CD4-positive, alpha-beta T cell treated with Interleukin-4 for 4 hours (primary cell): Measurements from ENCODE around the gene DCP1B.

Experiments used
- DNase-seq: peaks from one replicate; pipeline ENCODE4 v3.0.0-alpha.2; 2020

DCP1B gene

GRCh38 chr12:2016862-2017545 is 12.7 kb upstream of the DCP1B start:
- no peak for DNase-seq

- DNase-seq: no peak
These were observed 10.0 kb upstream of the DCP1B start for GRCh38 chr12:2014231-2014630.

- no peak for DNase-seq
These were observed 9.4 kb upstream of the DCP1B start for GRCh38 chr12:2013527-2014223.

- no peak for DNase-seq
These were observed 8.8 kb upstream of the DCP1B start for GRCh38 chr12:2013086-2013485.

- DNase-seq: no peak
These were observed 7.7 kb upstream of the DCP1B start for GRCh38 chr12:2011643-2012607.

- DNase-seq: peak; percentile 9
These were observed 5.4 kb upstream of the DCP1B start for GRCh38 chr12:2009623-2010022.

- DNase-seq: no peak
These were observed 4.4 kb upstream of the DCP1B start for GRCh38 chr12:2008677-2009076.

- DNase-seq: no peak
These were observed 563 bp downstream of the DCP1B start for GRCh38 chr12:2003676-2004112.

- DNase-seq: no peak
These were observed 8.9 kb downstream of the DCP1B start for GRCh38 chr12:1995205-1995896.

- no peak for DNase-seq
These were observed 9.7 kb downstream of the DCP1B start for GRCh38 chr12:1994429-1995143.

- DNase-seq: peak; percentile 76
These were observed 10.3 kb downstream of the DCP1B start for GRCh38 chr12:1993871-1994371.

- peak; percentile 79 for DNase-seq
These were observed 10.9 kb downstream of the DCP1B start for GRCh38 chr12:1993341-1993740.

- DNase-seq: no peak
These were observed 11.5 kb downstream of the DCP1B start for GRCh38 chr12:1992732-1993131.

GRCh38 chr12:1989111-1989510 is 15.1 kb downstream of the DCP1B start:
- DNase-seq: no peak

GRCh38 chr12:1984759-1985158 is 19.5 kb downstream of the DCP1B start:
- DNase-seq: no peak

GRCh38 chr12:1980282-1980681 is 24.0 kb downstream of the DCP1B start:
- no peak for DNase-seq

GRCh38 chr12:1978078-1978862 is 26.0 kb downstream of the DCP1B start:
- DNase-seq: no peak

- DNase-seq: no peak
These were observed 26.7 kb downstream of the DCP1B start for GRCh38 chr12:1977588-1977987.

GRCh38 chr12:1977109-1977508 is 27.1 kb downstream of the DCP1B start:
- DNase-seq: no peak

- DNase-seq: no peak
These were observed 29.4 kb downstream of the DCP1B start for GRCh38 chr12:1974812-1975211.

GRCh38 chr12:1972856-1973317 is 31.4 kb downstream of the DCP1B start:
- no peak for DNase-seq
